Left lung (tissue), 10 donors: Measurements from ENCODE around the gene DCAF5. TPM values are rescaled to one million over a fixed set of nuclear protein-coding genes. Genes with fewer than 3 reads are reported as not detected.
"Not testable (repeated sequence)": the region's sequence is repeated elsewhere in the genome, so short reads cannot be mapped to it uniquely, and the experiment has no call there.

Experiments
- ATAC-seq: fragments of 200-7000 bp; cut with Tn5 transposase; one replicate; pipeline ENCODE4 v1.9.1; 2020; ENCODE audit warnings: moderate library complexity
- DNase-seq, 4 donors: peaks; one replicate each; pipeline ENCODE4 v3.0.0-alpha.2; 2013 to 2020
- H3K27ac ChIP-seq, 2 donors: fragments of 200-600 bp; sonication (generic) in 1 of 2; one replicate each; pipeline versions ENCODE4 v1.5.0 to v1.8.0; 2020 to 2021
- H3K27me3 ChIP-seq, 2 donors: fragments of 200-600 bp; sonication (generic) in 1 of 2; one replicate each; pipeline versions ENCODE4 v1.5.0 to v1.8.0; 2020 to 2021
- H3K36me3 ChIP-seq, 2 donors: fragments of 200-600 bp; sonication (generic) in 1 of 2; one replicate each; pipeline versions ENCODE4 v1.5.0 to v1.8.0; 2020 to 2021
- H3K4me1 ChIP-seq, 2 donors: fragments of 200-600 bp; one replicate each; pipeline ENCODE4 v1.8.0; 2021
- H3K4me3 ChIP-seq, 2 donors: fragments of 200-600 bp; sonication (generic) in 1 of 2; one replicate each; pipeline versions ENCODE4 v1.5.0 to v1.8.0; 2020 to 2021; ENCODE audit warnings: mild to moderate bottlenecking in 1 of 2
- H3K9me3 ChIP-seq, 2 donors: fragments of 200-600 bp; sonication (generic) in 1 of 2; one replicate each; pipeline versions ENCODE4 v1.5.0 to v1.8.0; 2020 to 2021
- intact Hi-C, 2 donors: fragments of 100-400 bp; cut with DNase I; formaldehyde crosslinking; loops; one replicate each; pipeline versions ENCODE4 v1.11.2 to v1.14.2; 2022
- polyA plus RNA-seq, 6 donors: library from polyadenylated mRNA; unstranded; fragments of 120-200 nt; gene quantifications; one replicate each; pipeline ENCODE4 v1.2.1, GENCODE V29; 2013; ENCODE audit not compliant: insufficient read length in 6 of 6
- total RNA-seq, 2 donors: library from RNA; stranded (reverse); fragmentation: NEBNext Ultra II Directional; extraction: Animal tissue kit (Norgen Biotek cat#: 25700); gene quantifications; one replicate each; pipeline ENCODE4 v1.2.1, GENCODE V29; 2021
- TF ChIP-seq, protein P1 (sequence below), 2 donors: fragments of 200-600 bp; sonication (generic) in 1 of 2; IDR thresholded peaks; one replicate each; pipeline versions ENCODE4 v1.5.0 to v1.8.0; 2021; ENCODE audit warnings: antibody characterized with exemption in 2 of 2
- donor health status: DM: no; HTN: yes; CAD: no.
- donor health status: DM: no; HTN: no; CAD: no.

DCAF5 gene
- total and polyA plus RNA-seq, 8 donors = 45.9 to 66.9 (median 58.4) TPM

DNA sequence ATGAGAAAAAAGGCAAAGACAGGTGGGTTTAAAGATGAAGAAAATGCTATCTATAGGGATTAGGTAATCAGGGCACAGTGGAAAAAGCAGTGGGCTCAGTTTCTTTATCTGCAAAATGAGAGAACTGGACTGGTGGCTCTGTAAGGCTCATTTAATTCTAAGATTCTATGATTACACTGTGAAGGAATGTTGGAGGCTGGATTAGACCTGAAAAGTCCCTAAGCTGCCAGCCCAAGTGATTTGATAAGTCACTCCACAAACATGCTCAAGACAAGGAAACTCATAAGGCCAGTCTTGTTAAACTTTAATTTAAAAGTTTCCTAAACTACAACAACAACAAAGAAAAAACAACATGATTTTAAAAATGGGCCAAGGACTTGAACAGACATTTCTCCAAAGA is 75.1 kb downstream of the DCAF5 start:
- H3K9me3 ChIP-seq = no peaks in the 10 kb centered on the region
- intact Hi-C loops = no loop called here
- no peak for DNase-seq
- TF ChIP-seq, protein P1, sequence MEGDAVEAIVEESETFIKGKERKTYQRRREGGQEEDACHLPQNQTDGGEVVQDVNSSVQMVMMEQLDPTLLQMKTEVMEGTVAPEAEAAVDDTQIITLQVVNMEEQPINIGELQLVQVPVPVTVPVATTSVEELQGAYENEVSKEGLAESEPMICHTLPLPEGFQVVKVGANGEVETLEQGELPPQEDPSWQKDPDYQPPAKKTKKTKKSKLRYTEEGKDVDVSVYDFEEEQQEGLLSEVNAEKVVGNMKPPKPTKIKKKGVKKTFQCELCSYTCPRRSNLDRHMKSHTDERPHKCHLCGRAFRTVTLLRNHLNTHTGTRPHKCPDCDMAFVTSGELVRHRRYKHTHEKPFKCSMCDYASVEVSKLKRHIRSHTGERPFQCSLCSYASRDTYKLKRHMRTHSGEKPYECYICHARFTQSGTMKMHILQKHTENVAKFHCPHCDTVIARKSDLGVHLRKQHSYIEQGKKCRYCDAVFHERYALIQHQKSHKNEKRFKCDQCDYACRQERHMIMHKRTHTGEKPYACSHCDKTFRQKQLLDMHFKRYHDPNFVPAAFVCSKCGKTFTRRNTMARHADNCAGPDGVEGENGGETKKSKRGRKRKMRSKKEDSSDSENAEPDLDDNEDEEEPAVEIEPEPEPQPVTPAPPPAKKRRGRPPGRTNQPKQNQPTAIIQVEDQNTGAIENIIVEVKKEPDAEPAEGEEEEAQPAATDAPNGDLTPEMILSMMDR (IDR thresholded peaks at IDR 0.05) = no peak
- H3K27ac ChIP-seq = peak overlapping the region; percentile 77
- H3K4me3 ChIP-seq = no peak overlapping the region
- peak; percentile 89 for ATAC-seq
- H3K27me3 ChIP-seq = no peaks in the 10 kb centered on the region
- peaks cover 21 to 40% of the 10 kb centered on the region in 2 donors for H3K4me1 ChIP-seq
- peaks cover 0 to 16% of the 10 kb centered on the region in 2 donors for H3K36me3 ChIP-seq

DNA sequence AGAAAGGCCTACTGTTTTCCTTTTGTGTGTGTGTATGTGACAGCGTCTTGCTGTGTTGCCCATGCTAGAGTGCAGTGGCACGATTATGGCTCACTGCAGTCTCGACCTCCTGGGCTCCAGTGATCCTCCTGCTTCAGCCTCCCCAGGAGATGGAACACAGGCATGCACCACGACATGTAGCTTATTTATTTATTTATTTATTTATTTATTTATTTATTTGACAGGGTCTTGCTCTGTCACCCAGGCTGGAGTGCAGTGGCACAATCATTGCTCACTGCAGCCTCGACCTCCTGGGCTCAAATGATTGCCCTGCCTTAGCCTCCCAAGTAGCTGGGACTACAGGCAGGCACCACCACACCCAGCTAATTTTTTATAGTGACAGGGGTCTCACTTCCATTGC is 75.7 kb downstream of the DCAF5 start:
- ATAC-seq, intact Hi-C loops: not testable (repeated sequence)
- H3K27ac ChIP-seq = peak overlapping the region; percentile 77

DNA sequence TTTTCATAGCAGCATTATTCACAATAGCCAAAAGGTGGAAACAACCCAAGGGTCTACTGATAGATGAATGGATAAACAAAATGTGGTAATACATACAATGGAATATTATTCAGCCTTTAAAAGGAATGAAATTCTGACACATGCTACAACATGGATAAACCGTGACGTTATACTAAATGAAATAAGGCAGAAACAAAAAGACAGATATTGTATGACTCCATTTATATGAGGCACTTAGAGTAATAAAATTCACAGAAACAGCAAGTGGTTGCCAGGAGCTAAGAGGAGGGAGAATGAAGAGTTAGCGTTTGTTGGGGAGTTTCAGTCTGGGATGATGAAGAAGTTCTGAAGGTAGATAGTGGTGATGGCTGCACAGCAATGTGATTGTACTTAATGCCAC is 76.6 kb downstream of the DCAF5 start:
- Histone ChIP-seq H3K9me3 (no peaks in the 10 kb centered on the region), H3K36me3 (peaks cover 0 to 18% of the 10 kb centered on the region in 2 donors), H3K4me1 (peaks cover 21 to 43% of the 10 kb centered on the region in 2 donors), H3K4me3 (no peak overlapping the region), H3K27ac (peak overlapping the region in 1 of 2 donors; percentile 77), H3K27me3 (no peaks in the 10 kb centered on the region)
- intact Hi-C loops = no loop called here
- DNase-seq (no peak), ATAC-seq (no peak)
- TF ChIP-seq, protein P1 (IDR thresholded peaks at IDR 0.05) = no peak

More for the DNA sequence above, 75.7 kb downstream of the DCAF5 start:
- peaks cover 21 to 43% of the 10 kb centered on the region in 2 donors for H3K4me1 ChIP-seq
- peaks cover 0 to 16% of the 10 kb centered on the region in 2 donors for H3K36me3 ChIP-seq
- not testable (repeated sequence) for DNase-seq, H3K4me3 ChIP-seq, H3K27me3 ChIP-seq, H3K9me3 ChIP-seq

DNA sequence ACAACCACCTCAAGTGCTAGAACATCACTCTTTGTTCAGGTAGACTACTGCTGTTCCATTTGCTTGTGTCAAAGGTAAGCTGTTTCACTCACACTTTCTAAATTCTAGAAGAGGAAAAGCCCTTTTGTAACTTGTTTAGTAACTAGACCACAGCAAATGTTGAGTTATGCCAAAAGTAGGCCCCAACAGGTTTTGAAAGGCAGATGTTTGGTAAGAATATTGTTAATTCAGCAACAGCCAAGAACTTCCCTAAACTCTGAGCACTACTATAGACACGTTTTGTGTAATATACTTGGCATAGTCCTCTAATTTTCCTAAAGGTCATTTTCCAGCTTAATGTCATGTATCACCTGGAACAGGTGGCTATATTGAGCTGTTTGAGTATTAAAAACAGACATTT is 79.0 kb downstream of the DCAF5 start:
- ATAC-seq (no peak), DNase-seq (no peak)
- H3K27ac ChIP-seq = peak overlapping the region in 1 of 2 donors; percentile 57
- H3K4me3 ChIP-seq = no peak overlapping the region
- H3K9me3 ChIP-seq = no peaks in the 10 kb centered on the region
- intact Hi-C loops = no loop called here
- H3K36me3 ChIP-seq = peaks cover 0 to 34% of the 10 kb centered on the region in 2 donors
- H3K4me1 ChIP-seq = peaks cover 9 to 34% of the 10 kb centered on the region in 2 donors
- H3K27me3 ChIP-seq = no peaks in the 10 kb centered on the region
- TF ChIP-seq, protein P1 (IDR thresholded peaks at IDR 0.05) = no peak

GRCh38 chr14:69073429-69073828 is 79.5 kb downstream of the DCAF5 start:
- DNase-seq (no peak), ATAC-seq (no peak)
- Histone ChIP-seq H3K9me3 (no peaks in the 10 kb centered on the region), H3K4me3 (no peak overlapping the region), H3K36me3 (peaks cover 0 to 34% of the 10 kb centered on the region in 2 donors), H3K4me1 (peaks cover 4 to 30% of the 10 kb centered on the region in 2 donors), H3K27me3 (no peaks in the 10 kb centered on the region), H3K27ac (peak overlapping the region in 1 of 2 donors; percentile 57)
- TF ChIP-seq, protein P1 (IDR thresholded peaks at IDR 0.05) = no peak
- intact Hi-C loops = no loop called here

- Histone ChIP-seq H3K27me3 (no peaks in the 10 kb centered on the region), H3K4me3 (no peak overlapping the region), H3K9me3 (no peaks in the 10 kb centered on the region), H3K36me3 (peaks cover 0 to 34% of the 10 kb centered on the region in 2 donors), H3K4me1 (peaks cover 0 to 21% of the 10 kb centered on the region in 2 donors), H3K27ac (peak overlapping the region in 1 of 2 donors; percentile 57)
- TF ChIP-seq, protein P1 (IDR thresholded peaks at IDR 0.05) = no peak
- intact Hi-C loops = no loop called here
- DNase-seq (no peak), ATAC-seq (no peak)
Measured at GRCh38 chr14:69072584-69072983, 80.3 kb downstream of the DCAF5 start.
